Measurements from ENCODE around the gene ZNF75A.

Gene ZNF75A

GRCh38 chr16:3295209-3295608, 10.1 kb upstream of the ZNF75A start:
- Histone ChIP-seq H3K4me3 (ENCODE audit: low read depth in 1 of 2, low read length in 2 of 2) (peak overlapping the region in 1 of 2 donors; percentile 43), H3K27me3 (ENCODE audit: low read depth, low read length) (no peaks in the 10 kb centered on the region), H3K4me1 (ENCODE audit: control insufficient read depth in 1 of 2, insufficient read depth in 2 of 2, low read length in 2 of 2) (peaks cover 0 to 5% of the 10 kb centered on the region in 2 donors), H3K36me3 (ENCODE audit: control insufficient read depth in 1 of 2, insufficient read depth in 2 of 2, low read length in 2 of 2) (peaks cover 27 to 47% of the 10 kb centered on the region in 2 donors), H3K9me3 (ENCODE audit: control insufficient read depth in 1 of 2, low read length in 2 of 2) (peaks cover 57 to 78% of the 10 kb centered on the region in 2 donors), H3K27ac (ENCODE audit: low read length) (no peak overlapping the region)

- Histone ChIP-seq H3K27me3 (ENCODE audit: low read depth, low read length) (no peaks in the 10 kb centered on the region), H3K36me3 (ENCODE audit: control insufficient read depth in 1 of 2, insufficient read depth in 2 of 2, low read length in 2 of 2) (peaks cover 21 to 47% of the 10 kb centered on the region in 2 donors), H3K4me3 (ENCODE audit: low read depth in 1 of 2, low read length in 2 of 2) (peak overlapping the region in 1 of 2 donors; percentile 43), H3K27ac (ENCODE audit: low read length) (no peak overlapping the region), H3K9me3 (ENCODE audit: control insufficient read depth in 1 of 2, low read length in 2 of 2) (peaks cover 51 to 78% of the 10 kb centered on the region in 2 donors), H3K4me1 (ENCODE audit: control insufficient read depth in 1 of 2, insufficient read depth in 2 of 2, low read length in 2 of 2) (peaks cover 0 to 5% of the 10 kb centered on the region in 2 donors)
Measured at GRCh38 chr16:3295783-3296182, 9.5 kb upstream of the ZNF75A start.

- H3K27ac ChIP-seq (ENCODE audit: low read length): no peak overlapping the region
Measured at GRCh38 chr16:3304370-3304769, 927 bp upstream of the ZNF75A start.

GRCh38 chr16:3306078-3306477, 781 bp downstream of the ZNF75A start:
- peak overlapping the region; percentile 82 to 86 for H3K4me3 ChIP-seq (ENCODE audit: low read depth in 1 of 2, low read length in 2 of 2)
- peaks cover 44 to 50% of the 10 kb centered on the region in 2 donors for H3K9me3 ChIP-seq (ENCODE audit: control insufficient read depth in 1 of 2, low read length in 2 of 2)
- H3K4me1 ChIP-seq (ENCODE audit: control insufficient read depth in 1 of 2, insufficient read depth in 2 of 2, low read length in 2 of 2): peaks cover 0 to 12% of the 10 kb centered on the region in 2 donors
- no peaks in the 10 kb centered on the region for H3K27me3 ChIP-seq (ENCODE audit: low read depth, low read length)
- H3K36me3 ChIP-seq (ENCODE audit: control insufficient read depth in 1 of 2, insufficient read depth in 2 of 2, low read length in 2 of 2): peaks cover 18 to 53% of the 10 kb centered on the region in 2 donors
- peak overlapping the region; percentile 60 for H3K27ac ChIP-seq (ENCODE audit: low read length)

More at GRCh38 chr16:3304370-3304769, 927 bp upstream of the ZNF75A start:
- peak overlapping the region; percentile 82 to 86 for H3K4me3 ChIP-seq (ENCODE audit: low read depth in 1 of 2, low read length in 2 of 2)
- peaks cover 0 to 12% of the 10 kb centered on the region in 2 donors for H3K4me1 ChIP-seq (ENCODE audit: control insufficient read depth in 1 of 2, insufficient read depth in 2 of 2, low read length in 2 of 2)
- no peaks in the 10 kb centered on the region for H3K27me3 ChIP-seq (ENCODE audit: low read depth, low read length)
- peaks cover 18 to 64% of the 10 kb centered on the region in 2 donors for H3K36me3 ChIP-seq (ENCODE audit: control insufficient read depth in 1 of 2, insufficient read depth in 2 of 2, low read length in 2 of 2)
- H3K9me3 ChIP-seq (ENCODE audit: control insufficient read depth in 1 of 2, low read length in 2 of 2): peaks cover 41 to 53% of the 10 kb centered on the region in 2 donors

- Histone ChIP-seq H3K36me3 (ENCODE audit: control insufficient read depth in 1 of 2, insufficient read depth in 2 of 2, low read length in 2 of 2) (peaks cover 33 to 83% of the 10 kb centered on the region in 2 donors), H3K9me3 (ENCODE audit: control insufficient read depth in 1 of 2, low read length in 2 of 2) (peaks cover 58 to 88% of the 10 kb centered on the region in 2 donors), H3K4me3 (ENCODE audit: low read depth in 1 of 2, low read length in 2 of 2) (peak overlapping the region in 1 of 2 donors; percentile 86), H3K27ac (ENCODE audit: low read length) (no peak overlapping the region), H3K4me1 (ENCODE audit: control insufficient read depth in 1 of 2, insufficient read depth in 2 of 2, low read length in 2 of 2) (peaks cover 0 to 4% of the 10 kb centered on the region in 2 donors), H3K27me3 (ENCODE audit: low read depth, low read length) (no peaks in the 10 kb centered on the region)
Measured at GRCh38 chr16:3311496-3311895, 6.2 kb downstream of the ZNF75A start.

- Histone ChIP-seq H3K4me1 (ENCODE audit: control insufficient read depth in 1 of 2, insufficient read depth in 2 of 2, low read length in 2 of 2) (no peaks in the 10 kb centered on the region), H3K4me3 (ENCODE audit: low read depth in 1 of 2, low read length in 2 of 2) (peak overlapping the region; percentile 42 to 86), H3K9me3 (ENCODE audit: control insufficient read depth in 1 of 2, low read length in 2 of 2) (peaks cover 75 to 94% of the 10 kb centered on the region in 2 donors)
Measured at GRCh38 chr16:3317315-3317999, 12.2 kb downstream of the ZNF75A start.

GRCh38 chr16:3321816-3322215, 16.5 kb downstream of the ZNF75A start:
- Histone ChIP-seq H3K27me3 (ENCODE audit: low read depth, low read length) (no peaks in the 10 kb centered on the region), H3K36me3 (ENCODE audit: control insufficient read depth in 1 of 2, insufficient read depth in 2 of 2, low read length in 2 of 2) (peaks cover 13 to 19% of the 10 kb centered on the region in 2 donors), H3K9me3 (ENCODE audit: control insufficient read depth in 1 of 2, low read length in 2 of 2) (peaks cover 46 to 83% of the 10 kb centered on the region in 2 donors), H3K4me3 (ENCODE audit: low read depth in 1 of 2, low read length in 2 of 2) (peak overlapping the region in 1 of 2 donors; percentile 48), H3K27ac (ENCODE audit: low read length) (no peak overlapping the region), H3K4me1 (ENCODE audit: control insufficient read depth in 1 of 2, insufficient read depth in 2 of 2, low read length in 2 of 2) (no peaks in the 10 kb centered on the region)

More at GRCh38 chr16:3317315-3317999, 12.2 kb downstream of the ZNF75A start:
- Histone ChIP-seq H3K36me3 (ENCODE audit: control insufficient read depth in 1 of 2, insufficient read depth in 2 of 2, low read length in 2 of 2) (peaks cover 35 to 62% of the 10 kb centered on the region in 2 donors), H3K27ac (ENCODE audit: low read length) (no peak overlapping the region), H3K27me3 (ENCODE audit: low read depth, low read length) (no peaks in the 10 kb centered on the region)

GRCh38 chr16:3327514-3327913, 22.2 kb downstream of the ZNF75A start:
- Histone ChIP-seq H3K4me3 (ENCODE audit: low read depth in 1 of 2, low read length in 2 of 2) (no peak overlapping the region), H3K27me3 (ENCODE audit: low read depth, low read length) (no peaks in the 10 kb centered on the region), H3K9me3 (ENCODE audit: control insufficient read depth in 1 of 2, low read length in 2 of 2) (peaks cover 0 to 44% of the 10 kb centered on the region in 2 donors)

GRCh38 chr16:3328104-3328503, 22.8 kb downstream of the ZNF75A start:
- H3K9me3 ChIP-seq (ENCODE audit: control insufficient read depth in 1 of 2, low read length in 2 of 2): peaks cover 0 to 40% of the 10 kb centered on the region in 2 donors
- H3K36me3 ChIP-seq (ENCODE audit: control insufficient read depth in 1 of 2, insufficient read depth in 2 of 2, low read length in 2 of 2): no peaks in the 10 kb centered on the region
- no peaks in the 10 kb centered on the region for H3K4me1 ChIP-seq (ENCODE audit: control insufficient read depth in 1 of 2, insufficient read depth in 2 of 2, low read length in 2 of 2)
- H3K27me3 ChIP-seq (ENCODE audit: low read depth, low read length): no peaks in the 10 kb centered on the region
- H3K27ac ChIP-seq (ENCODE audit: low read length): no peak overlapping the region
- no peak overlapping the region for H3K4me3 ChIP-seq (ENCODE audit: low read depth in 1 of 2, low read length in 2 of 2)

More at GRCh38 chr16:3327514-3327913, 22.2 kb downstream of the ZNF75A start:
- H3K4me1 ChIP-seq (ENCODE audit: control insufficient read depth in 1 of 2, insufficient read depth in 2 of 2, low read length in 2 of 2): no peaks in the 10 kb centered on the region
- H3K36me3 ChIP-seq (ENCODE audit: control insufficient read depth in 1 of 2, insufficient read depth in 2 of 2, low read length in 2 of 2): no peaks in the 10 kb centered on the region
- no peak overlapping the region for H3K27ac ChIP-seq (ENCODE audit: low read length)

- H3K4me3 ChIP-seq (ENCODE audit: low read depth in 1 of 2, low read length in 2 of 2): no peak overlapping the region
- no peak overlapping the region for H3K27ac ChIP-seq (ENCODE audit: low read length)
- H3K9me3 ChIP-seq (ENCODE audit: control insufficient read depth in 1 of 2, low read length in 2 of 2): peaks cover 0 to 35% of the 10 kb centered on the region in 2 donors
- H3K27me3 ChIP-seq (ENCODE audit: low read depth, low read length): no peaks in the 10 kb centered on the region
- H3K4me1 ChIP-seq (ENCODE audit: control insufficient read depth in 1 of 2, insufficient read depth in 2 of 2, low read length in 2 of 2): no peaks in the 10 kb centered on the region
- H3K36me3 ChIP-seq (ENCODE audit: control insufficient read depth in 1 of 2, insufficient read depth in 2 of 2, low read length in 2 of 2): no peaks in the 10 kb centered on the region
Measured at GRCh38 chr16:3328643-3329042, 23.3 kb downstream of the ZNF75A start.

- H3K36me3 ChIP-seq (ENCODE audit: control insufficient read depth in 1 of 2, insufficient read depth in 2 of 2, low read length in 2 of 2): no peaks in the 10 kb centered on the region
- H3K4me1 ChIP-seq (ENCODE audit: control insufficient read depth in 1 of 2, insufficient read depth in 2 of 2, low read length in 2 of 2): no peaks in the 10 kb centered on the region
- no peak overlapping the region for H3K4me3 ChIP-seq (ENCODE audit: low read depth in 1 of 2, low read length in 2 of 2)
- H3K9me3 ChIP-seq (ENCODE audit: control insufficient read depth in 1 of 2, low read length in 2 of 2): peaks cover 0 to 3% of the 10 kb centered on the region in 2 donors
- no peak overlapping the region for H3K27ac ChIP-seq (ENCODE audit: low read length)
- H3K27me3 ChIP-seq (ENCODE audit: low read depth, low read length): no peaks in the 10 kb centered on the region
Measured at GRCh38 chr16:3346041-3346440, 40.7 kb downstream of the ZNF75A start.
